ENCODE results near the gene ARHGAP33. TPM values are rescaled to one million over a fixed set of nuclear protein-coding genes. Genes with fewer than 3 reads are reported as not detected.

Gene ARHGAP33, protein sequence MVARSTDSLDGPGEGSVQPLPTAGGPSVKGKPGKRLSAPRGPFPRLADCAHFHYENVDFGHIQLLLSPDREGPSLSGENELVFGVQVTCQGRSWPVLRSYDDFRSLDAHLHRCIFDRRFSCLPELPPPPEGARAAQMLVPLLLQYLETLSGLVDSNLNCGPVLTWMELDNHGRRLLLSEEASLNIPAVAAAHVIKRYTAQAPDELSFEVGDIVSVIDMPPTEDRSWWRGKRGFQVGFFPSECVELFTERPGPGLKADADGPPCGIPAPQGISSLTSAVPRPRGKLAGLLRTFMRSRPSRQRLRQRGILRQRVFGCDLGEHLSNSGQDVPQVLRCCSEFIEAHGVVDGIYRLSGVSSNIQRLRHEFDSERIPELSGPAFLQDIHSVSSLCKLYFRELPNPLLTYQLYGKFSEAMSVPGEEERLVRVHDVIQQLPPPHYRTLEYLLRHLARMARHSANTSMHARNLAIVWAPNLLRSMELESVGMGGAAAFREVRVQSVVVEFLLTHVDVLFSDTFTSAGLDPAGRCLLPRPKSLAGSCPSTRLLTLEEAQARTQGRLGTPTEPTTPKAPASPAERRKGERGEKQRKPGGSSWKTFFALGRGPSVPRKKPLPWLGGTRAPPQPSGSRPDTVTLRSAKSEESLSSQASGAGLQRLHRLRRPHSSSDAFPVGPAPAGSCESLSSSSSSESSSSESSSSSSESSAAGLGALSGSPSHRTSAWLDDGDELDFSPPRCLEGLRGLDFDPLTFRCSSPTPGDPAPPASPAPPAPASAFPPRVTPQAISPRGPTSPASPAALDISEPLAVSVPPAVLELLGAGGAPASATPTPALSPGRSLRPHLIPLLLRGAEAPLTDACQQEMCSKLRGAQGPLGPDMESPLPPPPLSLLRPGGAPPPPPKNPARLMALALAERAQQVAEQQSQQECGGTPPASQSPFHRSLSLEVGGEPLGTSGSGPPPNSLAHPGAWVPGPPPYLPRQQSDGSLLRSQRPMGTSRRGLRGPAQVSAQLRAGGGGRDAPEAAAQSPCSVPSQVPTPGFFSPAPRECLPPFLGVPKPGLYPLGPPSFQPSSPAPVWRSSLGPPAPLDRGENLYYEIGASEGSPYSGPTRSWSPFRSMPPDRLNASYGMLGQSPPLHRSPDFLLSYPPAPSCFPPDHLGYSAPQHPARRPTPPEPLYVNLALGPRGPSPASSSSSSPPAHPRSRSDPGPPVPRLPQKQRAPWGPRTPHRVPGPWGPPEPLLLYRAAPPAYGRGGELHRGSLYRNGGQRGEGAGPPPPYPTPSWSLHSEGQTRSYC
- 4.0 and 5.7 TPM in 2 replicates for total RNA-seq

DNA sequence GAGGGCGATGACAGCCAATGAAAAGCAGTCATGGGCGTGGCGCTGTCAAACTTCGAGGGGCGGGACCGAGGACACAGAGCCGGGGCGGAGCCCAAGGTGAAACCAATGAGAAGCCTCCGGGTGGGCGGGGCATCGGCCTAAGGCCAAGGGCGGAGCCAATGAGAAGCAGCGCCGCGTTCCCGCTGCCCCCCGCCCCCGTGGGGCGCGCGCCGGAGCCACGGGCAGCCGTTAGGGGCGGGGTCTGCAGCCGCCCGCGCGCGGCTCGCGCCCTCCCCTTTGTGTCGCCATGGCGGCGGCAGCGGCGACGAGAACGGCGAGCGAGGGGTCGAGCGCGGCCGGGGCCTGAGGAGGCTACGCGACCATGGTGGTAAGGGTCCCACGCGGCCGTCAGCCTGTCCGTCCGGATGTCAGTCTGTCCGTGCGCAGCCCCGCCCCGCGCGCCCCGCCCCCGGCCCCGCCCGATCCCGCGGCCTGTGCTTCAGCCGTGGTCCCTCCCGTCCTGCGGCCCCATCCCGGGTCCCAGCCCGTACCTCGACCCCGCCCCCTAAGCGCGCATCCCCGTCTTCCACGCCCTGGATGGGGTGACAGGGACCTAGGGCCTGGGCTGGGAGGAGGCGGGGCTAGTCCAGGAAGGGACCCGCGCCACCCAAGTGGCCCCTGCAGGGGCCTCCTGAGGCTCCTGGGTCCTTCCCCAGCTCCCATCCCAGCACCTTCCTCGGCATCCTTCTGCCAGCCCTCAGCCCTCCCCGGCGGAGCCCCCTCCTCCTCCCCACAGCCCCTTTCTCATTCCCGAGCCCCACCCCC, at the start of gene ARHGAP33:
ARHGAP33 (plus strand) TSS at position 267 of the 804 bp plus-strand sequence; CDS start at position 362, 95 bp downstream.

DNA sequence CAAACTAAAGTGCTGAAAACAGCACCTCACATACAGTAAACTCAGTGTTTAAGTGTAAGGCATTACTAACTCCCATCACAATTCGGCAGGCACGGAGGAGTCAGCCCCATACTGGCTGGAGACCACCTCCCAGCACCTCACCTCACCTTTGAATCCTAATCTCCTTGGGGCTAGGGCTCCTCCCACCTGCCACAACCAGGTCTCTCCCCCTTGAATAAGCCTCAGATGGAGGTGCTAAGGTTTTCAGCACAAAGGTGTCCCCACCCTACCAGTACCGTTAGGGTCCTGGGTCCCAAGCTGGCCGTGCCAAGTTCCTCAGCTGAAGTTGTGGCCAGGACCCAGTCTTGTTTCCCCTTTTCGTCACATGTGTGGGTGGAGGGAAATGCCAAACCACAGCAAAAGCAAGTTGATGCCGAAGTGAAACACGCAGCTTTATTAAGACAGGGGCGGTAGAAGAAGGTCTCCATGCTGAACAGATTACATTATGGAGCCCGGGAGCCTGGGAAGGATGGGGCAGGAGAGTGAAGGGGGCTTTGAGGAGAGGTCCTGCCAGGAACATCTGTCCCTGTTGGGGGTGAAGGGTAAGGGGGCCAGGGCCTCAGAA, 33.1 kb upstream of the ARHGAP33 start, which contains the start of gene IGFLR1:
IGFLR1 (minus strand) TSS at position 332 of the 604 bp plus-strand sequence. CDS start 1,272 bp downstream, outside the sequence.

DNA sequence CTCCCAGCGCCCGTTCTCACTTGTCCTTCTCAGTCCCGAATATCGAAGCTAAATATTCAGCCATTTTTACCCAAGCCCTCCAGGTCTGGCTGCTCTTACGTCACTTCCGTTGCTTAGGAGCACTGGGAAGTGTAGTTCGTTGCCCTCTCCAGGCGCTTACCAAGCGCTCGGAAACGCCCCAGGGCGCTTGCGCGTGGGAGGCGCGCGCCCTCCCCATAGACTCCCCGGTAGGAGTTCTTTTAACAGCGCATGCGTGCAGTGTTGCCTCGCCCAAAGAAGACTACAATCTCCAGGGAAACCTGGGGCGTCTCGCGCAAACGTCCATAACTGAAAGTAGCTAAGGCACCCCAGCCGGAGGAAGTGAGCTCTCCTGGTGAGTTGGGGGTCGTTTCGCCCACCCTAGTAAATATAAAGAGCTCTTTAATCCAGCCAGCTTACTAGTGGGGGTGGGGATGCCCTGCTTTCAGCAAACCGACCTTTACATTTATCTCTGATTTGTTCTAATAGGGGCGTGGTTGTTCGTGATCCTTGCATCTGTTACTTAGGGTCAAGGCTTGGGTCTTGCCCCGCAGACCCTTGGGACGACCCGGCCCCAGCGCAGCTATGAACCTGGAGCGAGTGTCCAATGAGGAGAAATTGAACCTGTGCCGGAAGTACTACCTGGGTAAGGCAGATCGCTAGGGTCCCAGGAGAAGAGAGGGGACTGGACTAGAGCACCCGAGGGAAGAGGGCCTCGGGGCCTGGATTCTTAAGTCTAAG, 29.9 kb upstream of the ARHGAP33 start, which contains the start of the genes PSENEN and U2AF1L4:
PSENEN (plus strand) TSS at position 324 of the 759 bp plus-strand sequence; CDS start at position 604, 280 bp downstream.
U2AF1L4 (minus strand) TSS at position 91 of the 759 bp plus-strand sequence; CDS start at position 64, 27 bp downstream.

DNA sequence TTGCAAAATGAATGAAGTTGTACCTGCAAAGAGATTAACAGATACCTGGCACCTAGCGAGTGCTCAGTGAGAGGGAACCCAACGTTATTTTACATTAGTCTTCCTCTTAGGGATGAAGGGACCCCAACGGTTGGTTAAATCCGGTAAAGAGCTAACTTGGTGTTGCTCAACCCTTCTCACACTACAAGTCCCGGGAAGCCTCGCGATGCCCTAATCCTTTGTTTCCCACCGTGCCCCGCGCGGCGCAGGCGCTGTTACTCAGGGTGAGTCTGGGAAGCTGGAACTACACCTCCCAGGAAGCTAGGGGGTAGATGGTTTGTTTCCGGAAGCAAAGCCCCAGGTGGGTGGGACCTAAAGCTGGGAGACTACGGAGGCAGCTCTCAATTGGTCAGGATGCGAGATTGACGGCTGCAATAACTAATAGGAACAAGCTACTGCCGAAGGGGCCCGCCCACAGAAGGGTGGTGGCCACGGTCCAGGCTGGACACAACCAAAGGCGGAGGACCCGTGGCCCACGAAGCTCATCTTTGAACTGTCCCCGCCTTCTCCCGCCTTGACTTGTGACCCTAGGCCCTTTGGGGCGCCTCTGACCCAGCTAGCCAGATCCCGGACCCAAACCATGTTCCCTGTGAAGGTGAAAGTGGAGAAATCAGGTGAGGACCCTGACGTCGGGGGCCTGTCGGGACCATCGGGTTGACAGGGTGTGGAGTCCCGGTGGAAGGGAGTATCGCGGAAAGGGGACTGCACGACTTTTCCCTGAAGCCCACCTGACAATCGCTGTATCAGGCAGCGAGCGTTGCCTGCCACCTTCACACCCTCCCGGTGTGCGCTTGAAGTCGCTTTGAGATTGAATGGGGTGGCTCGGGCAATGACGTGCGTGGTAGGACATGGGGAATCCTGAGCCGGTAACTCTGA, 27.0 kb upstream of the ARHGAP33 start, which contains the start of gene LIN37:
LIN37 (plus strand) TSS at position 471 of the 915 bp plus-strand sequence; CDS start at position 620, 149 bp downstream.

DNA sequence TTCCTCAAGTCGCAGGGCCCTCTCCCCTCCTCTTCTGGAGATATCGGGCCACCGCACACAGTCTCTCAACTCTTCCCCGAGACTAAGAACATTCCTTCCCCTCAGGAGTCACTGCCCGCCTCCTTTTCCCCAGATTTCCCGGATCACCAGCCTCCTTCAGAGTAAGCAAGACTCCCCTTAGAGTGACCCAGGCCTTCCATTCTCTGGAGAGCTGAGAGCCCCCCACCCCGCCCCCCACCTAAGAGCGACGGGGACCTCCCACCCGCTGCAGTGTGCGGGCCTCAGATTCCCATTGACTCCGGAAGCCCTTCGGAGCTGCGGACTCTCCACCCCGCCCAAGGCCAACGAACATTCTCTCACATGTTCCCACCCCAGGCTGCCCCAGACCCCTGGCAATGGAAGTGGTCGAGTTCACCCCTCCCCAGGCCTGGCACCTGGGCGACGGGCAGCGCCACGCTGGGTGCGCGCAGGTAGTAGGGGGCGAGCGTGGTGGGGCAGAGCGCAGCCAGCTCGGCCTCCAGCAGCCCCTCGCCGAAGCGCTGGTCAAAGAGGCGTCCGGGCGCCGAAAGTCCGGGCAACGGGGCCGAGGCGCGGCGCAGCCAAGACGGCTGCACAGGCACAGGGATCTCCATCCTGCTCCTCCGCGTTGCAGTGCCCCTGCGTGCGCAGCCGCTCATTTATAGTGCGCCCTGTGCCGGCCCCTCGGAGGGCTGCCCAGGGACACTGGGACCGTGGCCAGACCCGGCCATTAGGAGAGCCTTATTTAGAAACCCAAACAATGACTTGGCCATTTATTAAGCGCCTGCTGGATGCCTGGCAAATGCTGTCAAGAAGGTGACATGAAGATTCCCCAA, 18.8 kb upstream of the ARHGAP33 start, which contains the start of gene HSPB6:
HSPB6 (minus strand) TSS at position 653 of the 854 bp plus-strand sequence; CDS start at position 632, 21 bp downstream.

DNA sequence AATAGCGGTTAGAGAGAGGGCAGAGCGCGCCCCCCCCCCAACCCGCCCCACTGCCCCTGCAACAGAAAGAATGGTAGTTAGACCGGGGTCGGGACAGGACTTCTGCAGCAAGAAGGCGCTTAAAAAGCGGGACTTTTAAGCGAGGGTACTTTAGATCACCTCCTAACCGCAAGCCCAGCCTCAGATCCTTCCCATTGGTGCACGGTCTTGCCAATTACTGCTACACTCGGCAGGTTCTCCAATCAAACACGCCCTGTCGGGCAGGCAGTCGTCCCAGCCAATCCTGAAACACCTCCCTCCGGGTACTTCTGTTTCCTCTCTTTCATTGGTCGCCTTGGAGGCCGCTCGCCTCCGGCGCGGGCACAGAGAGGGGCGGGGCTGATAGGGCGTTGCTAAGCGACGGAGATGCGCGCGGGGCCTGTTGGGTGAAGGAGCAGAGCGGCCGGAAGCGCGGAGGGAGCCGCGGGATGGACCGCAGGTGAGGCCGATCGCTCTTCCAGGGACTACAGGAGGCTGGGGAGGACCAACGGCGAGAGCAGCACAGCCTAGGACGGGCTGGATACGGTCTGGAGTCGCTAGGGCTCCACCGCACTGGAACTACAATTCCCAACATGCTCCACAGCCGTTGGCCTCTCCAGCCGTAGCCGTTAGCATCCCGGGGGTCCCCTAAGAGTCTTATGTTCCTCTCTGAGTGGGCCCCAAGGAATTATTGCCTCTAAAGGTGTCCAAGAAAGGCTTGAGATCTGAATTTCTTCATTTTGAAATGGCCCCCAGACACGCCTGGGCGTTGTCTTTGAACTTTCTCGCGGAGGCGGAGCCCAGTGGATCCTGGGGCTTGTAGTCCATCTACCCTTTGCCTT, 17.4 kb upstream of the ARHGAP33 start, which contains the start of gene PROSER3:
PROSER3 (plus strand) TSS at position 428 of the 860 bp plus-strand sequence; CDS start at position 468, 40 bp downstream.

DNA sequence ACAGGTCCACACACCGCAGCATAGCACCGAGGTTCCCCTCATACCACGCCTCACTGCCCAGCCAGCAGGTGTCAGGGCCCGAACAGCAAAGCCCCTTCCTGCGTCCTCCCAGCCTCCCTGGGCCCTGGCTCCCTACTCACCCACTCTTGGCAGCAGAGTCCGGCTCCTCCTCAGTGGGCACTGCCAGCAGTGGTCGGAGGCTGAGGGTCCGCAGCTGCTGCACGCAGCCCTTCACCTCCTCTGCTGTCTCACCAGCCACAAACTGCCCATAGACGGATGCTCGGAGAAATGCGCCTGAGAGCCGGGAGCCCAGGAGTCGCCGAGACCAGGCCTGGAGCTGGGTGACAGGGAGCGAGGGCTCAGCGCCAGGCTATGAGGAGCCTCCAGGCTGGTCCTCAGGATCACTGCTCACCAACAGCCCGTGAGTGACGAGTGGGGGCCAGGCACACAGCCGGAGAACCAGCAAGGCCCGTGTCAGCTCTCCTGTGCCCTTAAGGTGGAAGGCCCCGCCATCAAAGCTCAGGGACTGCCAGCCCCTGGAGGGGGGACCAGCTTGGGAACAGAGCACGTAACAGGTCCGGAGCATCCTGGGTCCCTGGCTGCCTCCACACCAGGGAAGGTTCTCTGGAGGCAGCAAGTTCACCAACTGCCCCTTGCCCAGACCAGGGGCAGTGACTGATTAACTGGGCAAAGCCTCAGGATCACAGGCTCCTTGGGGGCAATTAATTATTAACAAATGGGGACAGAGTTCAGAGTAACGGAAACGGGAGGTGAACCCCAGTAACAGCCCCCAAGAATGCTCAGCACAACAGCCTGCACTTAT, 37.1 kb downstream of the ARHGAP33 start, which contains the start of gene PRODH2:
PRODH2 (minus strand) TSS at position 626 of the 823 bp plus-strand sequence; CDS start at position 586, 40 bp downstream.

Other genes with a start within 250 kb of the ARHGAP33 start
- gene SBSN, start 247.3 kb upstream of the ARHGAP33 start, total RNA-seq, result not detected in 2 replicates
- not detected in 2 replicates for gene GAPDHS, start 242.1 kb upstream of the ARHGAP33 start, total RNA-seq
- gene TMEM147, start 229.9 kb upstream of the ARHGAP33 start, total RNA-seq, result 41.4 and 53.8 TPM in 2 replicates
- gene ATP4A, start 211.9 kb upstream of the ARHGAP33 start, total RNA-seq, result not detected in 2 replicates
- not detected in 2 replicates for gene PMIS2, start 189.4 kb upstream of the ARHGAP33 start, total RNA-seq
- 7.7 and 11.7 TPM in 2 replicates for gene HAUS5, start 162.8 kb upstream of the ARHGAP33 start, total RNA-seq
- gene RBM42, start 146.5 kb upstream of the ARHGAP33 start, total RNA-seq, result 55.2 and 59.3 TPM in 2 replicates
- gene ETV2, start 133.8 kb upstream of the ARHGAP33 start, total RNA-seq, result 0.14 TPM in 1 of 2 replicates, not detected in the other
- 183 and 197 TPM in 2 replicates for gene COX6B1, start 127.2 kb upstream of the ARHGAP33 start, total RNA-seq
- gene UPK1A, start 109.0 kb upstream of the ARHGAP33 start, total RNA-seq, result not detected in 2 replicates
- not detected in 2 replicates for gene ZBTB32, start 71.0 kb upstream of the ARHGAP33 start, total RNA-seq
- gene KMT2B, start 57.6 kb upstream of the ARHGAP33 start, total RNA-seq, result 10.0 and 12.7 TPM in 2 replicates
- gene IGFLR1, start 33.1 kb upstream of the ARHGAP33 start, total RNA-seq, result 0.53 and 1.1 TPM in 2 replicates
- gene U2AF1L4, start 30.1 kb upstream of the ARHGAP33 start, total RNA-seq, result 3.5 and 5.4 TPM in 2 replicates
- 15.8 and 22.6 TPM in 2 replicates for gene PSENEN, start 29.9 kb upstream of the ARHGAP33 start, total RNA-seq
- 8.5 and 9.6 TPM in 2 replicates for gene LIN37, start 27.0 kb upstream of the ARHGAP33 start, total RNA-seq
- 0.53 and 0.65 TPM in 2 replicates for gene HSPB6, start 18.5 kb upstream of the ARHGAP33 start, total RNA-seq
- 9.2 and 10.3 TPM in 2 replicates for gene PROSER3, start 17.4 kb upstream of the ARHGAP33 start, total RNA-seq
- gene PRODH2, start 37.3 kb downstream of the ARHGAP33 start, total RNA-seq, result not detected in 2 replicates
- not detected in 2 replicates for gene NPHS1, start 76.9 kb downstream of the ARHGAP33 start, total RNA-seq
- not detected in 2 replicates for gene KIRREL2, start 81.3 kb downstream of the ARHGAP33 start, total RNA-seq
- gene APLP1, start 93.0 kb downstream of the ARHGAP33 start, total RNA-seq, result 2.2 and 3.6 TPM in 2 replicates
- 3.3 and 3.6 TPM in 2 replicates for gene NFKBID, start 125.0 kb downstream of the ARHGAP33 start, total RNA-seq
- not detected in 2 replicates for gene HCST, start 127.0 kb downstream of the ARHGAP33 start, total RNA-seq
- gene TYROBP, start 132.7 kb downstream of the ARHGAP33 start, total RNA-seq, result not detected in 2 replicates
- 4.4 and 6.1 TPM in 2 replicates for gene LRFN3, start 160.8 kb downstream of the ARHGAP33 start, total RNA-seq
- 11.1 and 12.2 TPM in 2 replicates for gene SDHAF1, start 219.6 kb downstream of the ARHGAP33 start, total RNA-seq
- gene SYNE4, start 233.2 kb downstream of the ARHGAP33 start, total RNA-seq, result 0.13 and 0.14 TPM in 2 replicates
- 8.3 and 11.7 TPM in 2 replicates for gene ALKBH6, start 238.6 kb downstream of the ARHGAP33 start, total RNA-seq